ENCODE measurements around the gene SRPK3.
A peak's percentile ranks its signal among the peaks of the same experiment; 100 is the strongest.

Gene SRPK3

DNA sequence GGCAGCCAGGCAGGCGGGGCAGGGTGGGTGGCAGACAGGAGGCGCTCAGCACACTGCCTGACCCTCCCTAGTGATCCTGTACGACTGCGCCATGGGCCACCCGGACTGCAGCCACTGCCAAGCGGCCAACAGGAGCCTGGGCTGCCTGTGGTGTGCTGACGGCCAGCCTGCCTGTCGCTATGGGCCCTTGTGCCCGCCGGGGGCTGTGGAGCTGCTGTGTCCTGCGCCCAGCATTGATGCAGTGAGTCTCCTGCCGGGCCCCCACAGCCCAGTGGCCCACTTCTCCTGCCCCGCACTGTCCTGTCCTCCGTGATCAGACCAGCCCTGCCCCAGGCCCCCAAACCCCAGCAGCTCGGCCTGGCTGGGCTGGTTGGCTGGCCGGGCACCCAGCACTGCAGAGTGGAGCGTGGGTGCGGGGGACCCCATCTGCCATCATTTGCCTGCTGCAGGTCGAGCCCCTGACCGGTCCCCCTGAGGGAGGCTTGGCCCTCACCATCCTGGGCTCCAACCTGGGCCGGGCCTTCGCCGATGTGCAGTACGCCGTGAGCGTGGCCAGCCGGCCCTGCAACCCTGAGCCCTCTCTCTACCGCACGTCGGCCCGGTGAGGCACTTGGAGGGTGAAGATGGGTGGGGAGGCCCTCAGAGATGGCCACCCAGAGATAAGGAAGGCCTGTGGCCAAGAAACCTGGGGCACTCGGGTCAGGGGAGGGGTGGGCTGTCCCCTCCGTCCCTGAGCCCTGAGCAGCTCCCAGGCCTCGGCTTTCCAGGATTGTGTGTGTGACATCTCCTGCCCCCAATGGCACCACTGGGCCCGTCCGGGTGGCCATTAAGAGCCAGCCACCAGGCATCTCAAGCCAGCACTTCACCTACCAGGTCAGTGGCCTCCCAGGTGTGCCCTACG lies 9.2 kb upstream of the SRPK3 start:
- peak; percentile 8 for DNase-seq

DNA sequence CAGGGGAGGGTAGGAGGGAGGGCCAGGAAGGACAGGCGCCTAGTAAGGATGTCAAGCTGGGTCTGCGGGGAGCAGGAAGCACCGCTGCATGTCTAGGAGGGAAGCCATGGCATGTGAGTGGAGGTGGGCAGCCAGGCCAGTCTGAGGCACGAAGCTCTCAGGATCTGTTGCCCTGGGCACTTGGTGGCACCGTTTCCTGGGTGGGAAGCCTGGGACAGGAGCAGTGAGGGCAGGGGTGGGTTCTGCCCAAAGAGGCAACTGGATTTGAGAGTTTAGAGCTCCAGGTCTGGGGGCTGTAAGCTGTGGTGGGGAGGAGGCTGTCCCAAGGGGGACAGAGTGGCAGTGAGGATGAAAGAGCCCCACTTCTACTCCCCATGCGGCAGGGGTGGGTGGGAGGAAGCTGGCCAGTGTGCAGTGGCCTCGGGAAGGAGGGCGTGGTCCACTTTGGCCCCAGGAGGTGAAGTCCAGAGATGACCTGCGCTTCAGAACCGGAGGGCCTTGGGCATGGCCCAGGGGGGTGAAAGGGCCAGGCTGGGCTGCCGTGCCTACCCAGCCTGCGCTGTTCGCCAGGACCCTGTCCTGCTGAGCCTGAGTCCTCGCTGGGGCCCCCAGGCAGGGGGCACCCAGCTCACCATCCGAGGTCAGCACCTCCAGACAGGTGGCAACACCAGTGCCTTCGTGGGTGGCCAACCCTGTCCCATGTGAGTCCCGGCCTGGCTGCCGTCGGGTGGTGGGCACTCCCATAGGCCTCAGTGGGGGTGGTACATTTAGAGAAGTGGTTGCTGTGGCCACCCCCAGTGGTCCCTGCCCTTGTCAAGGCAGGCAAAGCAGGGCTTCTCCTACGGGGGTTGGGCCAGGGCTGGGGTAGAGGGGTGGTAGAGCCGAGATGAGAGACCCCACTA lies 8.3 kb upstream of the SRPK3 start:
- peak; percentile 11 for DNase-seq

GRCh38 chrX:153773218-153773611 lies 7.6 kb upstream of the SRPK3 start:
- peak; percentile 14 for DNase-seq

- DNase-seq = peak; percentile 11
Observed at GRCh38 chrX:153773741-153774575, 6.9 kb upstream of the SRPK3 start.

DNA sequence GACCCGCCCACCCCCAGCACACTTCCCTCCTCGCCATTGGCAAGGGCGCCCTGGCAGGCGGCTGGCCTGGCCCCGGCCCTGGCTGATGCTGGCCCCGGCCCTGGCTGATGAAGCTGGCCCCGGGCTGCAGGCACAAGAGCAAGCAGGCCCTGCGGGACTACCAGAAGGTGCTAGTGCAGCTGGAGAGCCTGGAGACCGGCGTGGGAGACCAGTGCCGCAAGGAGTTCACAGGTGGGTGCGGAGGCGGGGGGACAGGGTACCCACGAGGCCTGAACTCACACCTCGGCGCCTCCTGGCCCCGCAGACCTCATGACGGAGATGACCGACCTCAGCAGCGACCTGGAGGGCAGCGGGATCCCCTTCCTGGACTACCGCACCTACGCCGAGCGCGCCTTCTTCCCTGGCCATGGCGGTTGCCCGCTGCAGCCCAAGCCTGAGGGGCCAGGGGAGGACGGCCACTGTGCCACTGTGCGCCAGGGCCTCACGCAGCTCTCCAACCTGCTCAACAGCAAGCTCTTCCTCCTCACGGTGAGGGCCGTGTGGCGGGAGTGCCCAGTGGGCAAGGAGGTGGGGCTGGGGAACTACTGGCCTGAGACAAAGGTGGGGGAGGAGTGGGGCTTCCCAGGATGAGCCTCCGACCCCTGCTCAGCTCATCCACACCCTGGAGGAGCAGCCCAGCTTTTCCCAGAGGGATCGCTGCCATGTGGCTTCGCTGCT lies 6.1 kb upstream of the SRPK3 start:
- DNase-seq = peak; percentile 13

GRCh38 chrX:153775293-153776119 lies 5.3 kb upstream of the SRPK3 start:
- DNase-seq = peak; percentile 12

DNA sequence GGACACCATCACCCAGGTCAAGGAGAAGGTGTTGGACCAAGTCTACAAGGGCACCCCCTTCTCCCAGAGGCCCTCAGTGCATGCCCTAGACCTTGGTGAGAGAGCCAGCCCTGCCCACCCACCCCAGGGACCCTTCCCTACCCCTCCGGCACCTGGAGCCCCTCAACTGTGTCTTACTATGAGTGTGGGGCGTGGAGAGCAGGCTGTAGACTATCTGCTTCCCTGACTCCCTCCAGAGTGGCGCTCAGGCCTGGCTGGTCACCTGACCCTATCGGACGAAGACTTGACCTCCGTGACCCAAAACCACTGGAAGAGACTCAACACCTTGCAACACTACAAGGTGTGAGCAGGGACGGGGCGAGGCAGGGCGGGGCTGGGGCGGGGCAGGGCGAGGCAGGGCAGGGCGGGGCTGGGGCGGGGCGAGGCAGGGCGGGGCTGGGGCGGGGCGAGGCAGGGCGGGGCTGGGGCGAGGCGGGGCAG lies 4.7 kb upstream of the SRPK3 start:
- DNase-seq = no peak

- DNase-seq = no peak
Observed at GRCh38 chrX:153776611-153777045, 4.2 kb upstream of the SRPK3 start.

GRCh38 chrX:153777261-153778090 lies 3.4 kb upstream of the SRPK3 start:
- DNase-seq = no peak

DNA sequence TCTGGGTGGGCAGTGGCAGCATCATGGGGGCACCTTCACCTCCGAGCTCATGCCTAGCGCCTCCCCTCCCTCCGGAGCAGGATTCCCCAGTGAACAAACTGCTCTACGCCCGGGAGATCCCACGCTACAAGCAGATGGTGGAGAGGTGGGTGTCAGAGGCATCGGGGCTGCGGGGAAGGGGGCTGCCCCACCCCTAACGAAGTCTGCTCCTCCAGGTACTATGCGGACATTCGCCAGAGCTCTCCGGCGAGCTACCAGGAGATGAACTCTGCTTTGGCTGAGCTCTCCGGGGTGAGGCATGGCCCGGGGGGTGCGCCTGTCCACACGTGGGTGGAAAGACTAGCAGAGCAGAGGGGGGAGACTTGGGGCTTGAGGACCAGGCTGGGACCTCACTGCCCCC lies 2.7 kb upstream of the SRPK3 start:
- no peak for DNase-seq

GRCh38 chrX:153778684-153779101 lies 2.1 kb upstream of the SRPK3 start:
- no peak for DNase-seq

DNA sequence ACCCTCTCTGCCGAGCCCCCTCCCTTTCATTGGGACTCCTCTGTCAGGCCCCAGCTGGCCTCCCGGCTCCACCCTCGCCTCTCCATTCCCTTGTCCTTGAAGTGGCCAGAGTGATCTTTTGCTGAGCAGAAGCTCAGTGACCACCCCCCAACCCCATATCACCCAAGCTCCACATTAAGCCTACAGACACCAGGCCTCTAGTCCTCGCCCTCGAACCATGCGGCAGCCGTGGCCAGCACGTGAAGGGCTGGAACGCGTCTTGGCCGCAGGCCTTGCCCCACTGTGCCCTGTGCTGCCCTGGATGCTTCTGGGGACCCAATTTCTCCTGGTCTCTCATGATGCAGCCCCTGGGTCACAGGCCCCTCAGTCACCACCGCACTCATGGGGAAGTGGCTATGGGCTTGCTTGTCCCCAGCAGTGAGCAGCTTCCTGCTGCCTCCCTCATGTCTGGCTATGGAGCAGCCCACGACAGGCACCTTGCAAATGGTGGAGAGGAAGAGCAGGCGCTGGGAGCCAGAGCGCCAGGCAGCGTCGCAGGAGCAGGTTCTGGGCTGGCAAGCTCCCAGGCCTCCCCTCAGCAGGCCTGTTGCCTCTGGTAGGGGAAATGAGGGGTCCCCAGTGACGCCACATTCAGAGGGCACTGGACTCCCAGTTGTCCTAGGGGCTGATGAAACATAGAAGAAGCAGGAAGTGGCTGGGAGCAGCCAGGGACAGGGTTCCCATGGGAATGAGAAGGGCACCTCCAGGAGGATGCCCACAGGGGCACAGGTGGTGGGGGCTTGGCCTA lies 757 bp upstream of the SRPK3 start:
- no peak for DNase-seq

GRCh38 chrX:153781428-153782047 lies 697 bp downstream of the SRPK3 start:
- no peak for DNase-seq

DNA sequence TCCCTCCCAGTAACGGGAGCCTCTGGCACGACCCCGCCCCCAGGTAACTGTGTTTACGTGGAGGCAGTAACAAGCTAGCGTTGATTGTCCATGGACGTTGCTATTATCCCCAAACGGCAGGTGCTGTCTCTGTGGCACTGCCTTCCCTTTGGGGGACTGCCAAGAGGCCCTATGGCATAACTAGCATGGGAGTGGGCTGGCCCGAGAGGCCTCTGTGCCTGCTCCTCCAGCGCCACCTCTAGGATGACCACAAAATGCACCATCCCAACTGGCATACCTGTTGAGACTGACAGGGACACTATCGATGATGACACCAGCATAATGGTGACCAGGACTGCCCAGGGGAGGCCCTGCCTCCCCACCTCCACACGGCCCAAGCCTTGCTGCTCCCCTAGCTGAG lies 1.5 kb downstream of the SRPK3 start:
- no peak for DNase-seq

- DNase-seq = no peak
Observed at GRCh38 chrX:153782871-153783270, 2.0 kb downstream of the SRPK3 start.

- DNase-seq = no peak
Observed at GRCh38 chrX:153783378-153784013, 2.7 kb downstream of the SRPK3 start.

DNA sequence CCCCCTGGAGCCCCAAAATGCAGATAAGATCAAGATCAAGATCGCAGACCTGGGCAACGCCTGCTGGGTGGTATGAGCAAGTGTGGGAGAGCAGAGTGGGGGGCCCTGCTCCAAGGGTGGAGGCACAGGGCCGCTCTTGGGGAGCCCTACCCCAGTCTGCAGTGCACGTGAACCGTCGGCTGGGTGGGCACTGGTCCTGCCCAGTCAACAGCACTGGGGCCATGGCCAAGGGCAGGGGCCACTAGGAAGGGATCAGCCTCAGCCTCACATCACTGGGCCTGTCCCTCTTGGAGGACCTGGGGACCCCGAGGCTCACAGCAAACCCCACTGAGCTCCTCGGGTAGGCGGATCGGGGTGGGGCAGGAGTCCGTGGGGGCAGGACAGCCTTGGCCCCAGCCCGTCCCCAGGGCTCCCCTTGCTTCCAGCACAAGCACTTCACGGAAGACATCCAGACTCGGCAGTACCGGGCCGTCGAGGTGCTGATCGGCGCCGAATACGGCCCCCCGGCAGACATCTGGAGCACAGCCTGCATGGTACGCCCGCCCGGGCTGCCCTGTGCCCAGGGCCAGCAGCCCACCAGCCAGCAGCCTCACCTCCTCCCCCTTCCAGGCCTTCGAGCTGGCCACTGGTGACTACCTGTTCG lies 3.6 kb downstream of the SRPK3 start:
- no peak for DNase-seq

- no peak for DNase-seq
Observed at GRCh38 chrX:153786669-153787068, 5.8 kb downstream of the SRPK3 start.
